Kidney (tissue), 14 donors: ENCODE data around the gene LAD1. TPM values are rescaled to one million over a fixed set of nuclear protein-coding genes. Genes with fewer than 3 reads are reported as not detected.

Source experiments
- DNase-seq, 5 donors: peaks; one replicate each; pipeline ENCODE4 v3.0.0-alpha.2; 2013 to 2020
- FAIRE-seq: peaks from 2 replicates; lab custom pipeline; 2012; peaks lifted over from hg19 to GRCh38; lab: Jason Lieb, UNC
- H3K27ac ChIP-seq, 2 donors: one replicate each; pipeline ENCODE4 v1.7.0; 2013; ENCODE audit warnings: low read depth in 2 of 2, low read length in 2 of 2, inconsistent platforms in 1 of 2
- H3K27me3 ChIP-seq: one replicate; pipeline ENCODE4 v1.7.1; 2013; ENCODE audit warnings: low read length, inconsistent platforms; ENCODE audit not compliant: control insufficient read depth, insufficient read depth
- H3K36me3 ChIP-seq, 3 donors: one replicate each; pipeline versions ENCODE4 v1.7.0 to v1.7.1; 2013; ENCODE audit warnings: low read length in 3 of 3, control low read depth in 1 of 3, inconsistent platforms in 1 of 3; ENCODE audit not compliant: insufficient read depth in 3 of 3, control insufficient read depth in 2 of 3
- H3K4me1 ChIP-seq, 3 donors: one replicate each; pipeline versions ENCODE4 v1.7.0 to v1.7.1; 2013; ENCODE audit warnings: low read length in 3 of 3, inconsistent platforms in 1 of 3, low read depth in 1 of 3; ENCODE audit not compliant: control insufficient read depth in 2 of 3, insufficient read depth in 2 of 3
- H3K4me3 ChIP-seq, 3 donors: one replicate each; pipeline versions ENCODE4 v1.7.0 to v1.8.1; 2013; ENCODE audit warnings: low read length in 3 of 3, control low read depth in 1 of 3, inconsistent platforms in 1 of 3
- H3K9ac ChIP-seq, 3 donors: one replicate each; pipeline versions ENCODE4 v1.7.0 to v1.7.1; 2013; ENCODE audit warnings: low read length in 3 of 3, control low read depth in 1 of 3, inconsistent platforms in 1 of 3
- H3K9me3 ChIP-seq, 3 donors: one replicate each; pipeline versions ENCODE4 v1.7.0 to v1.7.1; 2013; ENCODE audit warnings: low read length in 3 of 3, control low read depth in 1 of 3, inconsistent platforms in 1 of 3; ENCODE audit not compliant: control insufficient read depth in 2 of 3, insufficient read depth in 1 of 3
- CTCF ChIP-seq: IDR thresholded peaks from 3 replicates; pipeline ENCODE4 v1.5.1; 2012; ENCODE audit warnings: mild to moderate bottlenecking, moderate library complexity, borderline replicate concordance; ENCODE audit not compliant: insufficient read depth; ENCODE audit errors: extremely low read depth
- intact Hi-C: fragments of 100-400 bp; cut with DNase I; formaldehyde crosslinking; loops from one replicate; pipeline ENCODE4 v1.11.1; 2022
- polyA plus RNA-seq: library from polyadenylated mRNA; stranded (reverse); fragments of 350-450 nt; fragmentation: Illumina TruSeq; extraction: RNeasy Lipid Tissue Mini Kit (QIAGEN cat#74804); gene quantifications from one replicate; pipeline ENCODE4 v1.2.3, GENCODE V29; 2014; ENCODE audit warnings: low read depth, low replicate concordance; ENCODE audit not compliant: insufficient read depth
- total RNA-seq: library from RNA; stranded (reverse); fragmentation: NEBNext Ultra II Directional; extraction: Animal tissue kit (Norgen Biotek cat#: 25700); gene quantifications from one replicate; pipeline ENCODE4 v1.2.1, GENCODE V29; 2021
- donor health status: control.
- donor health status: control.
- donor health status: control.
- donor health status: control.
- donor health status: control.
- donor health status: DM: yes; HTN: yes; CAD: no.
- donor health status: Normal renal cell carcinoma (clear cell type).

LAD1 gene
- total and polyA plus RNA-seq, 2 donors from 2014 or later = 70.7 to 72.6 TPM

- H3K4me1 ChIP-seq = no peaks in the 10 kb centered on the region
- H3K9ac ChIP-seq = no peak overlapping the region
- no peak for FAIRE-seq
- TF ChIP-seq CTCF = no peak
- no peak for DNase-seq
- intact Hi-C loops = no loop called here
- no peaks in the 10 kb centered on the region for H3K9me3 ChIP-seq
- no peak overlapping the region for H3K27ac ChIP-seq
- H3K4me3 ChIP-seq = no peak overlapping the region
- H3K36me3 ChIP-seq = no peaks in the 10 kb centered on the region
- no peaks in the 10 kb centered on the region for H3K27me3 ChIP-seq
Measured at GRCh38 chr1:201374364-201374763, 24.8 kb downstream of the LAD1 start.

- no peak for TF ChIP-seq CTCF
- intact Hi-C loops = no loop called here
- Histone ChIP-seq H3K9me3 (no peaks in the 10 kb centered on the region), H3K9ac (no peak overlapping the region), H3K36me3 (no peaks in the 10 kb centered on the region), H3K4me3 (no peak overlapping the region), H3K4me1 (no peaks in the 10 kb centered on the region), H3K27me3 (no peaks in the 10 kb centered on the region), H3K27ac (no peak overlapping the region)
- DNase-seq (peak in 2 of 5 donors; percentile 34 to 43), FAIRE-seq (no peak)
Measured at GRCh38 chr1:201371792-201372191, 27.3 kb downstream of the LAD1 start.

- H3K27ac ChIP-seq = no peak overlapping the region
- H3K27me3 ChIP-seq = no peaks in the 10 kb centered on the region
- H3K9me3 ChIP-seq = no peaks in the 10 kb centered on the region
- H3K4me1 ChIP-seq = no peaks in the 10 kb centered on the region
- no peak overlapping the region for H3K4me3 ChIP-seq
- no peak for TF ChIP-seq CTCF
- H3K36me3 ChIP-seq = no peaks in the 10 kb centered on the region
- DNase-seq = no peak
- FAIRE-seq = no peak
- intact Hi-C loops = no loop called here
- no peak overlapping the region for H3K9ac ChIP-seq
Measured at GRCh38 chr1:201371276-201371675, 27.8 kb downstream of the LAD1 start.

GRCh38 chr1:201370500-201370899, 28.6 kb downstream of the LAD1 start:
- no peak overlapping the region for H3K9ac ChIP-seq
- FAIRE-seq = no peak

More at GRCh38 chr1:201370500-201370899, 28.6 kb downstream of the LAD1 start:
- H3K27me3 ChIP-seq = no peaks in the 10 kb centered on the region
- no peak overlapping the region for H3K4me3 ChIP-seq
- no peaks in the 10 kb centered on the region for H3K36me3 ChIP-seq
- no peak for TF ChIP-seq CTCF
- H3K27ac ChIP-seq = no peak overlapping the region
- H3K9me3 ChIP-seq = no peaks in the 10 kb centered on the region
- intact Hi-C loops = no loop called here
- no peaks in the 10 kb centered on the region for H3K4me1 ChIP-seq
- DNase-seq = no peak
